Measurements from ENCODE around the gene LAD1. TPM values are rescaled to one million over a fixed set of nuclear protein-coding genes. Genes with fewer than 3 reads are reported as not detected.

LAD1 gene
- total and polyA plus RNA-seq, 2 of the 4 experiments (the other 2 are of a cell fraction): under 0.01 to 0.07 TPM

- Histone ChIP-seq H2BK120ac (ENCODE audit: low read depth, low read length) (no peak overlapping the region), H4K5ac (ENCODE audit: low read depth, low read length) (no peak overlapping the region), H4K20me1 (ENCODE audit: insufficient read depth, low read length) (no peaks in the 10 kb centered on the region), H3K9me3 (ENCODE audit: control insufficient read depth, insufficient read depth, low read length) (no peaks in the 10 kb centered on the region; the same call in 1 of the 2 replicates), H3K14ac (replicated peaks; ENCODE audit: low read depth, low read length) (no peak overlapping the region), H3K27me3 (ENCODE audit: control insufficient read depth, insufficient read depth, low read length) (peaks cover 23% of the 10 kb centered on the region), H3K4me3 (ENCODE audit: insufficient read depth, low read depth, low read length) (no peak overlapping the region), H2AK9ac (replicated peaks; ENCODE audit: low read depth, low read length, poor library complexity) (no peak overlapping the region), H3K56ac (ENCODE audit: extremely low read depth, insufficient read depth, low read length) (no peak overlapping the region), H2AFZ (replicated peaks; ENCODE audit: low read length, poor library complexity) (no peak overlapping the region), H2BK20ac (ENCODE audit: low read depth, low read length) (no peak overlapping the region), H3K4me2 (ENCODE audit: low read depth, low read length) (no peak overlapping the region), H3K9ac (ENCODE audit: low read depth, low read length) (no peak overlapping the region), H2BK5ac (ENCODE audit: low read depth, low read length, poor library complexity, severe bottlenecking) (no peak overlapping the region), H3K4me1 (ENCODE audit: control insufficient read depth, insufficient read depth, low read length) (peaks cover 18% of the 10 kb centered on the region), H4K91ac (ENCODE audit: insufficient read depth, low read depth, low read length) (no peak overlapping the region), H3K4ac (ENCODE audit: low read depth, low read length) (no peak overlapping the region), H2AK5ac (ENCODE audit: low read depth, low read length) (no peak overlapping the region; the same call in 1 of the 2 replicates), H3K18ac (ENCODE audit: low read depth, low read length) (no peak overlapping the region), H3K23ac (ENCODE audit: low read depth, low read length) (no peak overlapping the region), H2BK15ac (ENCODE audit: low read depth, low read length) (no peak overlapping the region), H3K27ac (ENCODE audit: insufficient read depth, low read length) (no peak overlapping the region), H4K8ac (ENCODE audit: low read depth in 2 of 2, low read length in 2 of 2) (no peak overlapping the region), H3K36me3 (ENCODE audit: control insufficient read depth, insufficient read depth, low read length) (no peaks in the 10 kb centered on the region), H3K9me1 (ENCODE audit: insufficient read depth, low read length) (peaks cover 8% of the 10 kb centered on the region), H3K79me1 (ENCODE audit: low read depth in 1 of 2, low read length in 2 of 2) (no peaks in the 10 kb centered on the region)
- ChIA-PET CTCF (interaction anchor here (1.5 kb wide), 1 partner anchor 18 kb away, joined by 3 read pairs; no protein-coding TSS in a partner anchor), POLR2A (ENCODE audit: unreplicated experiment) (no interaction called here)
- no TSS peak for BruUV-seq (replicated peaks)
- no peak for ATAC-seq (ENCODE audit: low read depth)
- in situ Hi-C loops (cut with MboI; ENCODE audit: low sequenced_read_pairs) (no loop called here), dilution Hi-C loops (cut with HindIII; ENCODE audit: low sequenced_read_pairs, unreplicated experiment) (no loop called here), intact Hi-C loops (cut with micrococcal nuclease) (no loop called here)
- TF ChIP-seq RCOR1 (IDR thresholded peaks at IDR 0.05; ENCODE audit: insufficient replicate concordance, low read length) (no peak), FOS (IDR thresholded peaks at IDR 0.05; ENCODE audit: low read depth, low read length) (no peak), NFE2L2 (IDR thresholded peaks at IDR 0.05; ENCODE audit: low read depth, low read length) (no peak)
- 77% methylated on average over 3 of the region's 6 CpGs; no CpG with 5 or more reads in 1 of the 2 experiments for WGBS, 2 experiments (ENCODE audit: extremely low coverage in 2 of 2, insufficient read length in 1 of 2)
- no peak for DNase-seq
These were observed 20.3 kb downstream of the LAD1 start for GRCh38 chr1:201378804-201379203.
